Myometrial cell (primary cell): ENCODE measurements around the gene PEMT. TPM values are rescaled to one million over a fixed set of nuclear protein-coding genes. Genes with fewer than 3 reads are reported as not detected.

Experiments
- total RNA-seq: library from RNA; depleted of rRNA; stranded (reverse); fragments of >200 nt; gene quantifications from 2 replicates; pipeline ENCODE4 v1.2.3, GENCODE V29; 2015

Gene PEMT, protein sequence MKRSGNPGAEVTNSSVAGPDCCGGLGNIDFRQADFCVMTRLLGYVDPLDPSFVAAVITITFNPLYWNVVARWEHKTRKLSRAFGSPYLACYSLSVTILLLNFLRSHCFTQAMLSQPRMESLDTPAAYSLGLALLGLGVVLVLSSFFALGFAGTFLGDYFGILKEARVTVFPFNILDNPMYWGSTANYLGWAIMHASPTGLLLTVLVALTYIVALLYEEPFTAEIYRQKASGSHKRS
- total RNA-seq: 51.6 and 74.1 TPM in 2 replicates

DNA sequence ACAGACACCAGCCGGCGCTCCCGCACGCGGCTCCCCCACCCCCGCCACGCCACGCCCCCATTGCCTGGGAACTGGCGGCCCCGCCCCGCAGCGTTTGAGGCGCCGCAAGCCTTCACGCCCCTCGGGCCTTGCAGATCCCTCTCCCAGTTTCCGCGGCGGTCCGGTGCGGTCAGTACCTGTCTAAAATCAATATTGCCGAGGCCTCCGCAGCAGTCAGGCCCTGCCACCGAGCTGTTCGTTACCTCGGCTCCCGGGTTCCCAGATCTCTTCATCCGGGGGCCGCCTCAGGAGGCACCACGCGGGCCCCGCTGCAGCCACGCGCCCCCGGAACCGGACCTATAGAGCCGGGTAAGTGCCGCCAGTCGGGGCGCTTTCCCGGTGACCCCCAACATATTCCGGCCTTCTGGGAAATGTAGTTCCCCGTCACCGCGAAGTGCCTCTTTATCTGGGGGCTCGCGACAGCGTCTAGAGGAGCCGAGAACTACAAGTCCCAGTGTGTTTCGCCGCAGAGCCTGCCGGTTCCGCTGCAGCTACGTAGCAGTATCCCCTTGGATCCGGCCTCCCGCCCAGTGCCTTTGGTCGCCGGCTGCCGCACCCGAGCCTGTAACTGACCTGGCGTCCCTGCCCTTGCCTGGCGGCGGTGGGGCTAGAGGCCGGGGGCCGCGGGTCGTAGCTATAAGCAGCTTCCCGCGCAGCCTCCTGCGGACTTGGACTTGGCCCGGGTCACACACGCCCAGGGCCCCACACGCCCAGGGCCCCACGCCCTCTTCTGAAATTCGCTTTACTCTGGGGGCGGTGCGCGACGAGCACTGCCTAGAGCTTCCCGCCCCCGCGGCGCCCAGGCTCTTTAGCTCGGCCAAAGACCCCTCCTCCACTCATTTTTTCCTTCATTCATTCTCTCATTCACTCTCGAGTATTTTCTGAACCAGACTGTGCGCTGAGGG is at the start of gene PEMT:
TSS of gene PEMT (minus strand) at position 354 of the 944 bp plus-strand sequence. CDS start at position 272, 82 bp downstream.

DNA sequence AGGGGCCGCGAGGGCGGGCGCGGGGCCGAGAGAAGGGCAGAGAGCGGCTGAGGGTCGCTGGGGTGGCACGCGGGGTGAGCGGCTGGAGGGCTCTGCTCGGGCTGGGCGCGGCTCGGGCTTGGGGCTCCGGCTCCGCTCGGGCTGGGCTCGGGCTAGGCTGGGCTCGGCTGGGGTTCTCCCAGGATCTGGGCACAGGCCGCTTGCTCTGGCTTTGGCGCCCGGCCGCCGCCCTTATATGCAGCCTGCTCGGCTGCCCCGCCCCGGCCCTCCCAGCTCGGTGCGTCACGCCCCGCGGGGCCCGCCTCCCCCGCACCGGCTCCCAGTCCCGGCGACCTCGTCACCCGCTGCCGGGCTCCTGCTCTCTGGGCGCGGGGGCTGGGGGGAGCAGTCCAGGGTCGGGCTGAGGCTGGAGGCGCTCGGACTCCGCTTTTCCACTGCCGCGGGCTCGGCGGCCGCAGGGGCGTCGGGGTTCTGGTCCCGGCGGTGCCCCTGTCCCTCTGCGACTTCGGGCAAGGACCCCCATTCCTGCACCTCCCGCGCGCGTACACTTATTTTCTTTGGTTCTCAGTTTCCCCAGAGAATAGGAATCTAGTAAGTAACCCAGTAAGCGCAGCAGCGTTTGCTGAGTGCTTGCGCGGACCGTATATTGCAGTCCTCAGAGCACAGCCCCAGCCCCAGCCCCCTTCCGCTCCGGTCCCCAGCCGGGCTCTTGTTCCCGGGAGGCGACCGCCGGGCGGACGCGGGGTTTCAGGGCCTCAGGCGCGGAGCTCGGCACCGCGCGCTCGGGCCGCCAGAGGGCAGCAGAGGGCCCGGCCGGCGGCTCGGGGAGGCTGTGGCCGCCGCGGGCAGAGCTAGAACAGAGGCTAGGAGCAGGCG is 95.1 kb downstream of the PEMT start, which contains the start of gene RASD1:
TSS of gene RASD1 (minus strand) at position 207 of the 876 bp plus-strand sequence. CDS start 214 bp downstream, outside the sequence.

DNA sequence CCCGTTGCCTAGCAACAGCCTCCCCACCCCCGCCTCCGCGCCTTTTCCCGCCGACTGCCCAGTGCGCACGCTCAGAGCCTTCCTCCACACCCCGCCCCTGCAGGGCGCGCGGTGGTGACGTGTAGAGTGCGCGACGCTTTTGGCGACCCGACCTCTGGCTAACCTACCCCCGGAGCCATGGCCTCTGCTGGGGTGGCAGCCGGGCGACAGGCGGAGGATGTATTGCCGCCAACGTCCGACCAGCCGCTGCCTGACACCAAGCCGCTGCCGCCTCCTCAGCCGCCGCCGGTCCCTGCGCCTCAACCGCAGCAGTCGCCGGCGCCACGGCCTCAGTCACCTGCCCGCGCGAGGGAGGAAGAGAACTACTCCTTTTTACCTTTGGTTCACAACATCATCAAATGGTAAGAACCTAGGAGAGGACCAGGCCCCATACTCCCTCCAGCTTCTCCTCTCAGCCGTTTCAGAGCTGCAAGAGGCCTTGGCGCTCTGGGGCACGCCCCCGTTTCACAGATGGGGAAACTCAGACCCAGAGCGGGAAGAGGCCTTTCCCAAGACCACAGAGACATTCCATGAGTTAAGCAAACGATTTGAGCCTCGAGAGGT is 114.5 kb downstream of the PEMT start, which contains the start of gene MED9:
TSS of gene MED9 (plus strand) at position 136 of the 603 bp plus-strand sequence. CDS start at position 178, 42 bp downstream.

Other genes starting within 250 kb of the PEMT start
- gene MED9, start 114.7 kb downstream of the PEMT start, total RNA-seq: 11.7 and 14.4 TPM in 2 replicates
- gene RASD1, start 95.3 kb downstream of the PEMT start, total RNA-seq: 1.4 and 2.1 TPM in 2 replicates
- gene RAI1, start 89.8 kb upstream of the PEMT start, total RNA-seq: 10.4 and 10.5 TPM in 2 replicates
- gene SREBF1, start 245.3 kb upstream of the PEMT start, total RNA-seq: 125 and 127 TPM in 2 replicates